Measurements from ENCODE around the gene SLC2A10.

SLC2A10 gene

DNA sequence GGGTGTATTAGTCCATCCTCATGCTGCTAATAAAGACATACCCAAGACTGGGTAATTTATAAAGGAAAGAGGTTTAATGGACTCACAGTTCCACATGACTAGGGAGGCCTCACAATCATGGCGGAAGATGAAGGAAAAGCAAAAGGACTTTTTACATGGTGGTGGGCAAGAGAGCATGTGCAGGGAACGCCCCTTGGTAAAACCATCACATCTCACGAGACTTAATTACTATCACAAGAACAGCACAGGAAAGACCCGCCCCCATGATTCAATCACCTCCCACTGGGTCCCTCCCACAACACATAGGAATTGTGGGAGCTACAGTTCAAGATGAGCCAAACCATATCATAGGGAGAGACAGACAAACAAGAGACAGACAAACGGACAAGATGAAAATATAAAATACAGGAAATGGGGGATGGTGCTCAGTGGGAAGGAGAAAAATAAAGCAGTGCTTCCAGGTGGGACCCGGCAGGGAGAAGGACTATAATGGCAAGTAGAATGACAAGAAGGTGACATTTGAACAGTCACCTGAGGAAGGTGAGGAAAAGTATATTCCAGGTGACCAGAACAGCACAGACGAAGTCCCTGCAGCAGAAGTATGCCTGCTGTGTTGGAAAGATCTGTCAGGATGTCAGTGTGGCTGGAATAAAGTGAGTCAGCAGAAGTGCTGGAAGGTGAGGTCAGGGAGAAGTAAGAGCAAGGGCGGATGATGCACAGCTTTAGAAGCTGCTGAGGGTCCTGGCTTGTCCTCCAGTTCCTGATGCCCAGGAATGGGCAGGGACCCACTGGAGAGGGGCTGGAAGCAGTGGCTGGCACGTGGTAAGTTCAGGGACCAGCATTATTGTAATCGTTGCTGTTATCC is 61.1 kb downstream of the SLC2A10 start:
- DNase-seq (ENCODE audit: low read depth): no peak

DNA sequence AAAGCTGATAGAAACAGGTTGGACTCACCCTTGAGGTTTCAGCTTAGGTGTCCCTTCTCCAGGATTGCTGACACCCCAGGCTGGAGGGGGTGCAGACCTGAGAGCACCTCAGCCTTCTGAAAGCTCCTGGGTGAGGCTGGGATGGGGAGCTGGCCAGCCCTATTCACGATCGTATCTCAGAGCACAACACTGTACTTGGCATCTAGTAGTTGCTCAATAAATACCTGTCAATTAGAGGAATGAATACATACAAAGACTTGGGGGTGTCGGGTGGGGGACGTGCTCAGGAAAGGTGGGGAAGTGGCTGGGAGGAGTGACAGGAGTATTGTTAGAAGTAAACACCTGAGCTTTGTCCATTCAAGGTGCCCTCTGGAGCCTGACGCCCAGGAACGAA is 61.7 kb downstream of the SLC2A10 start:
- no peak for DNase-seq (ENCODE audit: low read depth)

DNA sequence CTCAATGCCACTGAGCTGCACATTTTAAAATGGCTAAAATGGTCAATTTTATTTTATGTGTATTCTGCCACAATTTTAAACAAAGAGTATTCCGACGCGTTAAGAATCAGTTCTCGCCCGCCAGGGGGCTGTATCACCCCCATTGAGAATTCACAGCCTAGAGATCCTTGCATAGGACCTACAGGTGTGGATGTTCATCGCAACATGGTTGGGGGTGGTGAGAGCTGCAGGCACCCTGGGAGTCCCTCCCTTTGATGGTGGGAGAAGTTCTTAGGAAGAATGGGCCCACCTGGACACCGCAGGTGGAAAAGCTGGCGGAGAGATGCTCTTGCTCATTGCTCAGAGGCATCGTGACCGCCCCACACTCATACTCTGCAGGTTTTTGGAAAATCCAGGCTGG is 63.5 kb downstream of the SLC2A10 start:
- no peak for DNase-seq (ENCODE audit: low read depth)

- DNase-seq (ENCODE audit: low read depth): no peak
These were observed 64.2 kb downstream of the SLC2A10 start for GRCh38 chr20:46773680-46774079.

DNA sequence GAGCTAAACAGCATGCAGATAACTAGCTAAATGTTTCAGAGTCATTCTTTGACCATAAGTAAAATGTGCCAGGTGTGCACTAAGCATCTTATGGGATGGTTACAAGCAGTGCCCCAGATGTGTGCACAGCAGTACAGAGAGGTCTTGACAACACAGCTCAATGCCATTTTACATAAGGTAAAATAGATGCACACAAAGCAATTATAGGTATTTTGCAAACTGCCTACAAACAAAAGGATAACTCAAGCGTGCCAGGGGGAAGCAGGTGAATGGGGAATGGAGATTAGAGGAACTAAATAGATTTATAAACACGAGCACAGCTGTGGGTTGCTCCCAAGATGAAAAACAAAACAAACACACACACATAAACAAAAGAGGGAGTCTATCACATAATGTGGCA is 64.8 kb downstream of the SLC2A10 start:
- DNase-seq (ENCODE audit: low read depth): no peak

DNA sequence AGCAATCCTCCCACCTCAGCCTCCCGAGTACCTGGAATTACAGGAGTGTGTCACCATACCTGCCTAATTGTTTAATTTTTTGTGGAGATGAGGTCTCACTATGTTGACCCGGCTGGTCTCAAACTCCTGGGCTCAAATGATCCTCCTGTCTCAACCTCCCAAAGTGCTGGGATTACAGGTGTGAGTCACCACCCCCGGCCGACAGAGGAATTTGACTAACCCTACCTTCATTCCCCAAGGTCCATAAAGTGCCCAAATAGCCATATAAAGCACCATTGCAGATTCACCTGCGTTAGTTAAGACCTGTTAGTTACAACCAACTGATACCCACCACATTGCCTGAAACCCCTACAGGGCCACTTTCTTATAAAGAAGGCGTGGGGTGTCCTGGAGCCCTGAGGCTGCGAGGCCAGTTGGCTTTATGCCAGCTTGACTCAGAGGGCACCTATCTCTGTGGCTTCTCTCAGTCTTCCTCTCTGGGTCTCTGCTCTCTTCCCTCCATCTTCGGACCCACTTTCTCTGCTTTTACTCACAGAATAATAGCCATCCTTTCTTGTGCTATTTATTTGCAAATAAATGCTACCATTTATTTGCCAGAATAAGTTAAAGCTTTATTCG is 65.6 kb downstream of the SLC2A10 start:
- no peak for DNase-seq (ENCODE audit: low read depth)

GRCh38 chr20:46775806-46776205 is 66.4 kb downstream of the SLC2A10 start:
- no peak for DNase-seq (ENCODE audit: low read depth)

DNA sequence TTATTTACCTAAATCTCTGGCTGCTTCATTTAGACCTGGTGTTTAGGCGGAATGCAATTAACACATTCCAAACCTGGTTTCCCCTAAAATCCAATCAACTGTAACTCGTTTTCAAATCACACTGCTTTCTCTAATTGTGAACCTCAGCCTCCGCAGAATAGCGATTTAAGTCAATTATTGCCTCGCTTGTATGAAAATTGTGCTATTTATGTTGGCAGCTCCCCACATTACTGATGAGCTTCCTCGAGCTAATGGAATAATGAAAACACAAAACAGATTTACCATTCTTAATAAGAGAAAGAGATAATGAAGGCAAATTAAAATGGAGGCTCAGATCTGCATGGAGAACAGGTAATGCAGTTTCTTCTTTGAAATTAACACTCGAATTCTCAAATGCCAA is 67.9 kb downstream of the SLC2A10 start:
- DNase-seq (ENCODE audit: low read depth): no peak

DNA sequence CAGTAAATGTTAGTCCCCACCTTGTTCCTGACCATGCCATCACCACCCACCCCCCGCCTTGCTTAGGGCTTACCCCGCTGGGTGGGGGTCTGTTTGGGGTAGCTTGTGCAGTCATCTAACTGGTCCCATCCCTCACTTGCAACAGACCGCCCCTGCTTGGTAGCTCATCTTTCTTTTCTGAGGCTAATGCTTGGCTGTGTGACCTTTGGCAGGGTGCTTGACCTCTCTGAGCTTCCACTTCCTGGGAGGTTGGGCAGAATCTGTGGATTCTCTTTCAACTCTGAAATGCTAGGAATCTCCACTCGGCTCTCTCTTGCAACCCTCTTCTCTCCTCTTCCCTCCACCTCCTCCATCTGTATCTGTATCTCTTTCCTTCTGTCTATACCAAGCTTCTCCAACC is 70.4 kb downstream of the SLC2A10 start:
- no peak for DNase-seq (ENCODE audit: low read depth)

DNA sequence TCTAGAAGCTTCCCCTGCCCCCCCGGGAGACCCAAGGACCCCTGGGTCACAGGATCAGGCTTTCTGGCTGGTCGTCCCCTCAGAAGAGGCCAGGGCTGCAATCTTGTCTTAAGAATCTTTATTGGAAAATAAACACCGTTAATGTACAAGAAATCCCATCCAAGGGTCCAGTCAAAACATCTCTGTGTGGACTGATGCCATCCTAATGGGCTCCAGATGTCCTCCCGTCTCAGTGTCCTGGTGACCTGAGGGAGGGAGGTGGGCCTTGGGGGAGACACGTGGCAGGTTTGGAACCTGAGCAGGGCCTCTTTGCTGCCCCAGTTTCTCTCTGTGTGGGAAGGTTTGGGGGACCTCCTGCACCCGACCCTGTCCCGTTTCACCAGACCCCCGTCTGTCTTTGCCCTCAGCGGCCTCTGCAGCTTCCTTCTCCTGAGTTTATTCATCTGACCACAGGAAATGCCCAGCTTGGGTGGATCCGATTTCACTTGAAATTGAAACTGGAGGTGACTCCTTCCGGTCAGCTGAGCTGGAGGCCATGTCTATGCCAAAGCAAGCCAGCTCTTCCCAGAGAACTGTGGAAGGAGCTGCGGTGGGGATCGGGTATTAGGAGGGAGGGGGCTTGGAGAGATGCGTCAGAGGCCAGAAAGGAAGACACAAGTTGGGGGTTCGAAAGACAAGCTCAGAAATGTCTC is 75.1 kb downstream of the SLC2A10 start:
- DNase-seq (ENCODE audit: low read depth): no peak

Measured in activated gamma-delta T cell treated with anti-CD3 and anti-CD28 coated beads, Interleukin-2, amount 50 U/mL, for 16 hours (primary cell).